WTC11 (cell line): ENCODE measurements around the gene AKAP13.

Experiments used
- ATF1 ChIP-seq: sonication (generic); formaldehyde crosslinking; IDR thresholded peaks from 2 replicates; pipeline ENCODE4 v1.8.1; 2023; ENCODE audit warnings: mild to moderate bottlenecking, moderate library complexity, missing genetic modification reagents
- CTCF ChIP-seq: fragments of 200-600 bp; IDR thresholded peaks from 2 replicates; pipeline ENCODE4 v1.8.0; 2022; ENCODE audit warnings: antibody characterized with exemption
- IRF1 ChIP-seq: sonication (generic); formaldehyde crosslinking; IDR thresholded peaks from 2 replicates; pipeline ENCODE4 v1.8.0; 2023; ENCODE audit warnings: missing genetic modification reagents
- KAT7 ChIP-seq: sonication (generic); formaldehyde crosslinking; IDR thresholded peaks from 2 replicates; pipeline ENCODE4 v1.8.1; 2023; ENCODE audit warnings: missing genetic modification reagents, mild to moderate bottlenecking, borderline replicate concordance
- MAX ChIP-seq: sonication (generic); formaldehyde crosslinking; IDR thresholded peaks from 2 replicates; pipeline ENCODE4 v1.8.0; 2022; ENCODE audit warnings: mild to moderate bottlenecking, missing genetic modification reagents
- NR3C1 ChIP-seq: sonication (generic); formaldehyde crosslinking; conservative IDR thresholded peaks from 2 replicates; pipeline ENCODE4 v1.8.1; 2023; ENCODE audit warnings: low read depth, mild to moderate bottlenecking, missing genetic modification reagents
- TCF7 ChIP-seq: sonication (generic); formaldehyde crosslinking; IDR thresholded peaks from 2 replicates; pipeline ENCODE4 v1.8.0; 2022; ENCODE audit warnings: mild to moderate bottlenecking, low read depth, missing genetic modification reagents, moderate library complexity
- ZNF416 ChIP-seq: fragments of 250-450 bp; sonication (Bioruptor Pico); IDR thresholded peaks from 2 replicates; pipeline ENCODE4 v1.9.0; 2021; ENCODE audit warnings: mild to moderate bottlenecking, inconsistent platforms
- TF ChIP-seq, protein P1 (sequence below): sonication (generic); formaldehyde crosslinking; conservative IDR thresholded peaks from 2 replicates; pipeline ENCODE4 v1.8.1; 2022; ENCODE audit warnings: mild to moderate bottlenecking, missing genetic modification reagents
- TF ChIP-seq, protein P2 (sequence below): sonication (generic); formaldehyde crosslinking; IDR thresholded peaks from 2 replicates; pipeline ENCODE4 v1.8.0; 2022; ENCODE audit warnings: mild to moderate bottlenecking, missing genetic modification reagents
- TF ChIP-seq, protein P3 (sequence below): sonication (generic); formaldehyde crosslinking; IDR thresholded peaks from 2 replicates; pipeline ENCODE4 v1.8.0; 2022; ENCODE audit warnings: mild to moderate bottlenecking, missing genetic modification reagents
- TF ChIP-seq, protein P4 (sequence below): sonication (generic); formaldehyde crosslinking; IDR thresholded peaks from 2 replicates; pipeline ENCODE4 v1.8.1; 2023; ENCODE audit warnings: mild to moderate bottlenecking, missing genetic modification reagents, moderate library complexity
- TF ChIP-seq, protein P5 (sequence below): sonication (generic); formaldehyde crosslinking; conservative IDR thresholded peaks from 2 replicates; pipeline ENCODE4 v1.8.1; 2023; ENCODE audit warnings: mild to moderate bottlenecking, low read depth, missing genetic modification reagents, moderate library complexity

DNA sequence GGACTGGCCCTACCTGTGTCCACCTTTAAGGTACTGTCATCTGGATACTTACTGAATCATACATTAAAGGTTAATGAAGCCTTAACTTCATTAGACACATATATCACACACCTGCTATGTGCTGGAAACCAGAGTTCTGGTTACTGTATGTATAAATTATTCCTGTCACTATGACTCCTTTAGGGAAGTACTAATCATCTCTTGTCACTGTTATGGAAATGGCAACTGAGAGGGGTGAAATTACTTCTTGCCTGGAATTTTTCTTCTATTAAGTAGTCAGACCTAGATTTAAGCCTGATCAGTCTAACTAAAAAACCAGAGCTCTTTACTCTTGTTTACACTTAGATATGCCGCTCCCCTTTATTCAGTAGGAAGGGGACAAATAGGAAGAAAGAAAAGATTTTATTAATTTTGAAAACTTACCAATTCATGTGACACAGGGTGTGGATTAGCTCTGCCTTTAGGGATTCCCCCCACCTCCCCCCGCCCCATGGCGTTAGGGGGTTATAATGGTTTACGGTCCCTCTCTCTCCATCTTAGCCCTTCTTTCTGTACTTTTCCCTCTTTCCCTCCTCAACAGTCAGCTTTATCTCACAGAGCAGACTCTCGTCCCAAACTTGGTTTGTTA is 261.8 kb downstream of the AKAP13 start:
- TF ChIP-seq CTCF (no peak), MAX (CRISPR knock-in tag) (no peak), NR3C1 (CRISPR knock-in tag) (no peak), TCF7 (CRISPR knock-in tag) (no peak), ZNF416 (no peak), ATF1 (CRISPR knock-in tag) (no peak), IRF1 (CRISPR knock-in tag) (no peak), KAT7 (CRISPR knock-in tag) (no peak)
- TF ChIP-seq, protein P1, sequence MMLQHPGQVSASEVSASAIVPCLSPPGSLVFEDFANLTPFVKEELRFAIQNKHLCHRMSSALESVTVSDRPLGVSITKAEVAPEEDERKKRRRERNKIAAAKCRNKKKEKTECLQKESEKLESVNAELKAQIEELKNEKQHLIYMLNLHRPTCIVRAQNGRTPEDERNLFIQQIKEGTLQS = no peak
- TF ChIP-seq, protein P2, sequence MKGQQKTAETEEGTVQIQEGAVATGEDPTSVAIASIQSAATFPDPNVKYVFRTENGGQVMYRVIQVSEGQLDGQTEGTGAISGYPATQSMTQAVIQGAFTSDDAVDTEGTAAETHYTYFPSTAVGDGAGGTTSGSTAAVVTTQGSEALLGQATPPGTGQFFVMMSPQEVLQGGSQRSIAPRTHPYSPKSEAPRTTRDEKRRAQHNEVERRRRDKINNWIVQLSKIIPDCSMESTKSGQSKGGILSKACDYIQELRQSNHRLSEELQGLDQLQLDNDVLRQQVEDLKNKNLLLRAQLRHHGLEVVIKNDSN (CRISPR knock-in tag) = no peak
- TF ChIP-seq, protein P3, sequence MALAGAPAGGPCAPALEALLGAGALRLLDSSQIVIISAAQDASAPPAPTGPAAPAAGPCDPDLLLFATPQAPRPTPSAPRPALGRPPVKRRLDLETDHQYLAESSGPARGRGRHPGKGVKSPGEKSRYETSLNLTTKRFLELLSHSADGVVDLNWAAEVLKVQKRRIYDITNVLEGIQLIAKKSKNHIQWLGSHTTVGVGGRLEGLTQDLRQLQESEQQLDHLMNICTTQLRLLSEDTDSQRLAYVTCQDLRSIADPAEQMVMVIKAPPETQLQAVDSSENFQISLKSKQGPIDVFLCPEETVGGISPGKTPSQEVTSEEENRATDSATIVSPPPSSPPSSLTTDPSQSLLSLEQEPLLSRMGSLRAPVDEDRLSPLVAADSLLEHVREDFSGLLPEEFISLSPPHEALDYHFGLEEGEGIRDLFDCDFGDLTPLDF (CRISPR knock-in tag) = no peak
- TF ChIP-seq, protein P4, sequence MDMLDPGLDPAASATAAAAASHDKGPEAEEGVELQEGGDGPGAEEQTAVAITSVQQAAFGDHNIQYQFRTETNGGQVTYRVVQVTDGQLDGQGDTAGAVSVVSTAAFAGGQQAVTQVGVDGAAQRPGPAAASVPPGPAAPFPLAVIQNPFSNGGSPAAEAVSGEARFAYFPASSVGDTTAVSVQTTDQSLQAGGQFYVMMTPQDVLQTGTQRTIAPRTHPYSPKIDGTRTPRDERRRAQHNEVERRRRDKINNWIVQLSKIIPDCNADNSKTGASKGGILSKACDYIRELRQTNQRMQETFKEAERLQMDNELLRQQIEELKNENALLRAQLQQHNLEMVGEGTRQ (CRISPR knock-in tag) = no peak
- TF ChIP-seq, protein P5, sequence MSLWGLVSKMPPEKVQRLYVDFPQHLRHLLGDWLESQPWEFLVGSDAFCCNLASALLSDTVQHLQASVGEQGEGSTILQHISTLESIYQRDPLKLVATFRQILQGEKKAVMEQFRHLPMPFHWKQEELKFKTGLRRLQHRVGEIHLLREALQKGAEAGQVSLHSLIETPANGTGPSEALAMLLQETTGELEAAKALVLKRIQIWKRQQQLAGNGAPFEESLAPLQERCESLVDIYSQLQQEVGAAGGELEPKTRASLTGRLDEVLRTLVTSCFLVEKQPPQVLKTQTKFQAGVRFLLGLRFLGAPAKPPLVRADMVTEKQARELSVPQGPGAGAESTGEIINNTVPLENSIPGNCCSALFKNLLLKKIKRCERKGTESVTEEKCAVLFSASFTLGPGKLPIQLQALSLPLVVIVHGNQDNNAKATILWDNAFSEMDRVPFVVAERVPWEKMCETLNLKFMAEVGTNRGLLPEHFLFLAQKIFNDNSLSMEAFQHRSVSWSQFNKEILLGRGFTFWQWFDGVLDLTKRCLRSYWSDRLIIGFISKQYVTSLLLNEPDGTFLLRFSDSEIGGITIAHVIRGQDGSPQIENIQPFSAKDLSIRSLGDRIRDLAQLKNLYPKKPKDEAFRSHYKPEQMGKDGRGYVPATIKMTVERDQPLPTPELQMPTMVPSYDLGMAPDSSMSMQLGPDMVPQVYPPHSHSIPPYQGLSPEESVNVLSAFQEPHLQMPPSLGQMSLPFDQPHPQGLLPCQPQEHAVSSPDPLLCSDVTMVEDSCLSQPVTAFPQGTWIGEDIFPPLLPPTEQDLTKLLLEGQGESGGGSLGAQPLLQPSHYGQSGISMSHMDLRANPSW (CRISPR knock-in tag) = no peak
